COLO668 (cell line): ENCODE results near the gene TNNI2.
A peak's percentile ranks its signal among the peaks of the same experiment; 100 is the strongest.

ENCODE experiments used
- DNase-seq: peaks from one replicate; lab custom pipeline; 2025; ENCODE audit not compliant: unreplicated experiment; lab: John Stamatoyannopoulos, UW

The TNNI2 gene

DNA sequence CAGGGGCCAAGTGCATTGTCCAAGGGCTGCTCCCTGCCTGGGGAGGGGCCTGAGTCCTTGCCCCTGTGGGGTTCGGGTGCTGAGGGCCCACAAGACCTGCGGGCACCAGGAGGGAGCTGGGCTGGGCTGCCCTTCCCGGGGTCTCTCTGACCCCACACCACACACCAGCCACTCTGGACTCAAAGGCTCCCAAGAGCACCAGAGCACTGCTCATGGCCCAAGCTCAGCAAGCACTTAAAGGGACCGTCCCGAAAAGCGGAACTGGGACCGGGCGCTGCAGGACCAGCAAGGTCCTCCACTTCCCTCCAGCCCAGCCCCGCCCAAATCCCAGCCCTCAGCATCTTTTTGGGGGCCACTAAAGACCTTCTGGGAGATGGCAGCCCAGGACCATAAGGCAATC is 19.4 kb downstream of the TNNI2 start:
- DNase-seq, result no peak

DNA sequence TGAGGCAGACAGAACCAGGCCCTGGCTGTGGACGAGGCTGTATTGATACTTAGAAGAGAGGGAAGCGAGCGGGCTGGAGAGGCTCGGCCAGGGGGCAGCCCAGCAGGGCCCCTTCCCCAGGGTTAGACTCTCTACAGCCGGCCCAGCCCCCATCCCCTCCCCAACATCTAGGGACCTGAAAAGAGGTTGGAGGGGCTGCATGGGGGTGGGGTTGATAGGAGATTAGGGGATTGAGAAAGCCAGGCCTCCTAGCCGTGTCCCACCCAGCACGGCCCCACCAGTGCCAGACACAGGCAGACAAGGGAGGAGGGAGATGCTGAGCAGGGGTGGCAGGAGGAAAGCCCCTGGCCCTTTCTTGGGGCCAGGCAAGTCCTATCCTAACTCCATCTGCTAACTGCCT is 19.8 kb downstream of the TNNI2 start:
- DNase-seq, result no peak

DNA sequence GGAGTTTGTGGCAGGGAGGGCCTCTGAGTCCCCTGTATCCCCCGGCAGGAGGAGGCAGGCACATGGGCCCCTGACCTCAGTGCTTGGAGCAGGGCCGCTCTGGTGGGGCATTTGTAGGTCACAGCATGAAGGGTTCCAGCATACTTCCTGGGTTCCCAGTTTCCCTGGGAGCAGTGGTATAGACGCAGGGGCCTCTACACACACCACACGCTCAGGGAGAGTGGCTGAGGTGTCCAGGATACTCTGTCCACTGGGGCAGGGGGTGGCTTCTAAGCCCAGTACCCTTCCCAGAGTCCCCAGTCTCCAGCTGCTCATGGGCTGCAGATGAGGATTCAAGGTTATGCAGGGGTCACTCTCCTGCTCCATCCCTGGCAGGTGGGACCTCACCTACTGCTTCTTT is 20.2 kb downstream of the TNNI2 start:
- no peak for DNase-seq

DNA sequence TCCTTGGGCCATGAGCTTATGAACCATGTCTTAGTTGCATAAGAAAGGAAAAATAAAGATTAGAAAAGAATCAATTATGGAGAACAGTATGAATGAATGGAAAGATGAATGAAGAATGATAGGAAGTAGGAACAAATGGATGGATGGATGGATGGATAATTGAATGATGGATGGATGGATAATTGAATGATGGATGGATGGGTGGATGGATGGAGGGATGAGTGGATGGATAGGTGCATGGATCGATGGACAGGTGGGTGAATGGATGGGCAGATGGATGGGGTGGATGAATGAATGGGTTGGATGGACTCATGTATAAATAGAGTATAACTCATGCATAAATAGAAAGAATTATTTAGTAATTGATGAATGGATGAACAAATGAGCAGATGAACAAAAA is 21.3 kb downstream of the TNNI2 start:
- no peak for DNase-seq

DNA sequence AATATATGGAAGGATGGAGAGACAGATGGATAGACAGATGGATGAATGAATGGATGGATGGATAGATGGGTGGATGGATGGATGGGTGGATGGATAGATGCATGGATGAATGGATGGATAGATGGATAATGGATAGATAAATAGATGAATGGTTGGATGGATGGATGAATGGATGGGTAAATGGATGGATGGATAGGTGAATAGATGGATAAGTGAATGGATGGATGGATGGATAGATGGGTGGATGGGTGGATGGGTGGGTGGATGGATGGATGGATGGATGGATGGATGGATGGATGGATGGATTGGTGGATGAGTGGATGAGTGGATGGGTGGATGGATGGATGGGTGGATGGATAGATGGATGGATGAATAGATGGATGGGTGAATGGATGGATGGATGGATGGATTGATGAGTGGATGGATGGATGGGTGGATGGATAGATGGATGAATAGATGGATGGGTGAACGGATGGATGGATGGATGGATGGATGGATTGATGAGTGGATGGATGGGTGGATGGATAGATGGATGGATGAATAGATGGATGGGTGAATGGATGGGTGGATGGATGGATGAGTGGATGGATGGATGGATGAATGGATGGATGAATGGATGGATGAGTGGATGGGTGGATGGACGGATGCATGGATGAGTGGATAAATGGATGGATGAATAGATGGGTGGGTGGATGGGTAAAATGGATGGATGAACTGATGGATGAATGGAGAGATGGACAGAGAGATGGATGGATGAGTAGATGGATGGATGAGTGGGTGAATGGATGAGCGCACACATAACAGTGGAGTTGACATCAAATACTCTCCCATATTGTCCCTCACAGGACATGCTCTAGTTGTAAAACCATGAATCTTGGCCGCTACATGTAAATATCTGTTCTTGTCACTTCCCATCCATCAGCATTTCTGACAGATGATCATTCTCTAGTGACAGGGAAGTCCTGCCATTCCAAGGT is 22.9 kb downstream of the TNNI2 start:
- no peak for DNase-seq

DNA sequence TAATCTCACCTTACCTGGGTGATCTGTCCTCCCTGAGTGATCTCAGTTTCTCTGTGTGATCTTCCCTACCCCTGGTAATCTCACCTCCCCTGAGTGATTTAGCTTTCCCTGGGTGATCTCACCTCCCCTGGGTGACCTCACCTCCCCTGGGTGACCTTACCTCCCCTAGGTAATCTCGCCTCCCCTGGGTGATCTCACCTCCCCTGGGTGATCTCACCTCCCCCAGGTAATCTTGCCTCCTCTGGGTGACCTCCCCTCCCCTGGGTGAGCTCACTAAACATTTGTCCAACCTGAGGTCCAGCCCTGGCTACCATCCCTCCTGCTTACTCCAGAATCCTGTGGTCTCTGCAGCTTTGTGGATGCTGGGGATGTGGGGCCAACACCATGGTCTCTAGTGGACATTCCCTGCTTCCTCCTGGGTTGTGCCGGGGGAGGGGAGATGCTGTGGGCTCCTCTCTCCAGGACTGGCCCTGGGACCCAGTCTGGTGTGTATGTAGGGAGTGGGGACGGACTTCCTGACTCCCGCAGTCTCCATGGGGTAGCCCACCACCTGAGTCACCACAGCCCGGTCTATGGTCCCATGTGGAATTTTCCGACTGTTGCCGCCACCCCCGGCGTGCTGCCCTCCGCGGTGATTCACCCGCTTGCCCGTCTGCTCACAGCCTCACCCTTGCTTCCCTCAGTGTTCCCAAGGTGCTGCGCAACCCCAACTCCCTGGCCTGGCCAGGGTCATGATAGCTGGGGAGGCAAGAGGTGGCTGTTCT is 24.0 kb downstream of the TNNI2 start:
- no peak for DNase-seq

DNA sequence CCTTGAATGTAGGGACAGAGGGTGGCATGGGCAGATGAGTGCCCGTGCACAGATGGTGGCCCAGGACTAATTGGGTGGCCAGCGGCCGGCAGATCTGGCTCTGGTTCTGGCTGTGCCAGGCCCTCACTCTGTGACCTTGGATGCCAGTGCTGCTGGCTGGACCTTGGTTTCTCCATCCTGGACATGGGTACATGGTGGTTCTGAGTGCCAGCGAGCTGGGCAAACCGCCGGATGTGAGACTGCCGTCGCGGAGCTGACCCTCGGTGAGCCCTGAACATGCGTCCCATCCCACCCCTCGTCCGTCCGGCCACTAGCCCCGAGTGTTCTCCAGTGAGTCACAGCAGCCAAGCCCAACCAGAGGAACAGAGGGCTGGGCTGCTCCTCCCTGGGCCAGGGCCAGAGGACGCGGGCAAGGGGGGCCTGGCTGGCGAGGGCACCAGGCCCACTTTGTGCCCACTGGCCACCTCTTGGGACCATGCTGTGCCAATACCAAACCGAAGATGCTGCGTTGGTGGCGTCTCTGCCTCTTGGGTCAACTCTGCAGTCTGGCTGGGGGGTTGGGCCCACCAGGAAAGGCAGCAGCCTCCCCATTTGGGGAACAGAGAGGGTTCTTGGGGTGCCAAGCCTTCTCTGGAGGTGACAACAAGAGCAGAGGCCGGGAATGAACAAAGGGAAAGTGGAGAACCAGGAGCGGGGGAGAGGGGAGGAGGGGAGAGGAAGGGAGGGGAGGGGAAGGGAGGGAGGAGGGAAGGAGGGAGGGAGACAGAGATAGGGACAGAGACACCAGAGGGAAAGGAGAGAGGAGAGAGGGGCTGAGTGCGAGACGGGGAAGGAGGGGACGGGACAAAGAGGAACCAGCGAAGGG is 24.8 kb downstream of the TNNI2 start:
- DNase-seq, result peak; percentile 8

DNA sequence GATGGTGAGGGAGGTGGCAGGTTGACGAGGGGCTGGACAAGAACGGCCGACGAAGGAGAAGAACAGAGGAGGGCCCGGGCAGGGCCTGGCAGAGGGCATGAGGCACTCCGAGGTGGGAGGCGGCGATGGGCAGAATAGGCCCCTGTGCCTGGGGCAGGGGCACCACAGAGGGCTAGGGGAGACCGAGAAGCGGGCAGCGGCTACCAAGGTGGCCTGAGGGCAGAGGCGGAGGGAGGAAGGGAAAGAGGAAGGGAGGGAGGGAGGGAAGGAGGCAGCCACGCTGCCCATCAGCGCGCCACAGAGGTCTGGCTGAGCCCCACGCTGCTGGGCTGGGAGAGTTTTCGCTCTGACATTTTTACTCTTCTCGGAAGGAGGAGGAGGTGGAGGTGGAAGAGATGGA is 25.4 kb downstream of the TNNI2 start:
- DNase-seq, result no peak

DNA sequence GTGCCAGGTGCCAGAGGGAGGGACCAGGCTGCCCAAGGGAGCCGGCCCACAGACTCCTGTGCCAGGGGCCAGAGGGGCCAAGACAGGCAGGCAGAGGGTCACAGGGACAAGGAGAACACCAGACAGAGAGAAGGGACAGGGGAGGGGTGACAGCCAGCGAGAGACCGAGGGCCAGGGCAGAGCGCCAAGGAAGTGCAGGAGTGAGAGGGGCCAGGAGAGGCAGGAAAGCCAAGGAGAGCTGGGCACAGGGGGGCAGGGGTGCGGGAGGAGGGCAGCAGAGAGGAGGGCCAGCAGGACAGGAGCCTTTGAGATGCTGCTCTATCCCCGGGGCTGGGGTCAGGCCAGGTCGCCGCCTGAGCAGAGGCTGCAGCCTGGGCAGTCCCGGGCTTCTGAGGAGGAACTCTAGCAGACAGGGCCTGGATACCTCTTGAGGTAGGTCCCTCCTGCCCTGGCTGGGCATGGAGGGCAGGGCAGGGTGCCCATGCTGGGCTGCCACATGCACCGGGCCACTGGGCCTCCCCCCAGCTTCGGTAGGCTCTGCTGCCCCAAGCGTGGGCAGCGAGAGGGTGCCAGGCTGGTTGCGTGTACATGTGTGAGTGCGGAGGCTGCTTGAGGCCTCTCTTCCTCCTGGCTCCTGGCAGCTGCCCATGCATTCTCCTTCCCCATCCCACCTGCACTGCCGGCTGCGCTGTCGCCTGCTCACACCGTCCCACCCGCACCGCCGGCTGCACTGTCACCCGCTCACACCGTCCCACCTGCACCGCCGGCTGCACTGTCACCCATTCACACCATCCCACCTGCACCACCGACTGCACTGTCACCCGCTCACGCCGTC is 26.3 kb downstream of the TNNI2 start:
- DNase-seq, result no peak

DNA sequence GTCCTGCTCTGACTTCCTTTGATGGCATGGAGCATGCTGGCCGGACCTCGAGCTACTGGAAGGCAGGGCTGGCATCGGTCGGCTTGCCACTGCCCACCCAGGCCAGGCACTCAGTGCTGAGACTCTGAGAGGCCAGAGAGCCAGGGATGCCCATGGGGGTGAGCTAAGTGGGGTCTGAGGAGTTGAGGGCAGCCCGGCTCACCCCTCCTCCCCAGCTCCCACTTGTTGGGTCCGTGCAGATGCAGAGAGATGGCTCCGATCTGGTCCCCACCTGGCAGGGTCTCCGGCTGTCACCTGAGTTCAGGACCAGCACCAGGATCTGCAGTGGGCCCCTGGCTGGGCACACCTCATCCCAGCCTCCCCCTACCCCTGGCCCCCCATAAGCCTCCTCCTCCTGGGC is 27.4 kb downstream of the TNNI2 start:
- no peak for DNase-seq

DNA sequence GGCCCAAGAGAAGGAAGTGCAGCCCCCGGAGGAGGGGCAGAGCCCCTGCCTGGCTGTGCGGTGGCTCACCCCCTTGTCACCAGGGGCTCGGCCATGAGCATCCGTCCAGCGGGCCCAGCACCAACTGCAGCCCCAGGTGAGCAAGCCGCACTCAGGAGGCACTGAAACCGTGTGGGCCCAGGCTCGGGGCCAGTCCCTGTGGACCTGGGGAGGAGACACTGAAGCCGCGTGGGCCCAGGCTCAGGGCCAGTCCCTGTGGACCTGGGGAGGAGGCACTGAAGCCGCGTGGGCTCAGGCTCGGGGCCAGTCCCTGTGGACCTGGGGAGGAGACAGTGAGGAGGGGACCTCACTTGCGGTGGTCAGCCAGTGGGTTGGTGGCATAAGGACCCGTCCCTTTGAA is 28.0 kb downstream of the TNNI2 start:
- no peak for DNase-seq

DNA sequence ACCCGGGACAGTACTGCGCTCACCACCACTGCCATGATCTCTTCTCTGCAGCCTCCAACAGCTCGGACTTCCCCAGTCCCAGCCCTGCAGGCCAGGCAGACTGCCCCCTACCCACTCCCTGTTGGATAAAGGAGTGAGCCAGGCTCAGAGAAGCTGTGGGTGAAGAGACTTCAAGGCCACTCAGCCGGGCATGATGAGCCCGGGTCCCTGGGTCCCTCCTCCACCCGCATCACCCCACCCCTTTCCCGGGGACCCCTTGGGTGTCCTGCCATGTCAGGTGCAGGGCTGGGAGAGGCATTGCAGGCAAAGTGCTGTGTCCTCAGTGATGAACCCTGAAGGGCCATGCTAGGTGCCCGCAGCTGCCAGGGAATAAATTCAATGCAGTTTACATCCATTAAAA is 28.6 kb downstream of the TNNI2 start:
- no peak for DNase-seq

DNA sequence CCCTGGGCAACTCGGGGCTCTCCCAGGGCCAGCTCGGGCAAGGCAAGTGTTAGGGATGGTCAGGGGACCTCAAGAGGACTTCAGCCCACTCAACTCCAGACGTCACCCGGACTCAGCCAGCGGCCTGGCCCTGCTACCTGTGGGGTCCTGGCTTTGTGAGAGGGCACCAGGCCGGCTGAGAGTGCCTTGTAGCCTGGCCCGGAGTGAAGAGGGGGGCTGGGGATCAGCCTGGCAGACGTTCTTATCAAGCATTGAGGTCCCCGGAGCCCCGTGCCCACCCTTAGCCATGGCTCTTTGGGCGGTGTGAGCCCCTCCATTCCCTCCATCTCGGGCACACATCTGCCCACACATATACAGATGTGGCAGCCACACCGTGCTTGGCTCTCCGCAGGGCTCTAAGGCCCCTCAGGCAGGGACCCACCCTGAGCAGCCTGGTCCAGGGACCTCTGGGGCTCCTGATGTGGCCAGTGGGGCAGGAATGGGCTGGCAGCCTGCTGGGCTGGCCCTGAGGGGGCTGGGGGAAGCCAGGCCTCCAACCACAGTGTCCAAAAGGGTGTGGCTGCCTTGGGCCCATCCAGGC is 29.4 kb downstream of the TNNI2 start:
- no peak for DNase-seq

DNA sequence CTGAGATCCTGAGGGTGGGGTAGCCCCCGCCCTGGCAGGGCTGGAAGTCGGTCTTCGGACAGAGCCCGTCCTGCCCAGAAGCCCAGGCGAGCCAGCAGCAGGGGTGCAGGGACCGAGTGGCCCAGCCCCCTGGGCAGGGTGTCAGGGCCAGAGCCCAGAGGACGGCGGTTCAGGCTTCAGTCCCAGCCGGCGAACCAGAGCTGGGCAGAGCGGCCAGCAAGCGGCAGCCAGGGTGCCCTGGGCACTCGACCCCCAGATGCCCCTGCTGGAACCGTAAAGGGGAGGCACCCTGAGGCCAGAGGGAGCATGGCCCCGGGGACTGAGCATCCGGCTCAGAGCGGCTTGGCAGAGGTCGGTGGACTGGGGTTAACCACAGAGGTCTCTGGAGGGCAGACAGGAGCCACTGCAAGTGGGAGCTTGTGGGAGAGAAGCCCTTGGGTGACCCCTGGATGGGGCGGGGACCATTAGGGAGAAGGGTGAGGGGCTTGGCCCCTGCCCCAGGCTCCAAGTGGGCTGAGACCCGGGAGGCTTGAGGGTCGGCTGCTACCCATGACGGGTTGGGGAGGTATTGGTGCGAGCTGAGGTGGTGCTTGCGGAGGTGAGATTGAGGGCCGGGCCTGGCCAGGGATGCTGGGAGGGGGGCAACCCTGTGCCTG is 30.0 kb downstream of the TNNI2 start:
- no peak for DNase-seq

DNA sequence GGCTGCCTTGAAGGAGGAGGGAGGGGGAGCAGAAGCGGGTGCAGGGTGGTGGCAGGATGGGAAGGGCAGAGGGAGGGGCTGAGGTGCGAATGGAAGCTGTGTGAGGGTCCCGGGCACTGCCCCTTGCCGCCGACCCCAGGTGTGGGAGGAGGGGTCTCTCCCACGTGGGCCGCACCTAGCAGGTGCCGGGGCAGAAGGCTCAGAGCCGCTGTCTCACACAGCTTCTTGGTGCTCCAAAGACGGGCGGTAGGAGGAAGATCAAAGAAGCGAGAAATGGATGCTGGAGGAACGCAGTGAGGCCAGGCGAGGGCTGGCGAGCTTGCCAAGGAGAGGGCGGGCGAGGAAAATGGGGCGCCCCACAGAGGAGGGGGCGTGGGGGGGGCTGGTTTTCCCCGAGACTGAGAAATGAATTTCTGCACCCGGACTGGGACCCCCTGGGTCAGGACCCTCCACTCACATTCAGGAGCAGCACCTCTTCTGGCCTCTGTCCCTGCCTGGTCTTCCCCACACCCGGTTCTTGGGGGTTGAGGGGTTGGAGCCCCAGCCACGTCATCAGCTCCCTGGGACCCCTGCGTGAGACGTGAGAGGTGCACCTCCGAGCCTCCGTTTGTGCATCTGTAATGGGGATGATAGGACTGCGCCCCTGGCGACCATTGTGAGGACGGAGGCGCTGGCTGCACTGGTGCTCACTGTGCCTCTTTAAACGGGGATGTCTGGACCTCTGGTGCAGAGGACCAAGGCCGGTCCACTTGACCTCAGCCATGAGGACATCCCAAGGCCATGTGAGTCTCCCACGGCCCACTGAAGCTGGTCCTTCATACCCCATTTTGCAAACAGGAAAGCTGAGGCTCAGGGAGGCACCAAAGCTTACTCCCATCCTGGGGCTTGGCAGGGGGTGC is 30.9 kb downstream of the TNNI2 start:
- peak; percentile 7 for DNase-seq

DNA sequence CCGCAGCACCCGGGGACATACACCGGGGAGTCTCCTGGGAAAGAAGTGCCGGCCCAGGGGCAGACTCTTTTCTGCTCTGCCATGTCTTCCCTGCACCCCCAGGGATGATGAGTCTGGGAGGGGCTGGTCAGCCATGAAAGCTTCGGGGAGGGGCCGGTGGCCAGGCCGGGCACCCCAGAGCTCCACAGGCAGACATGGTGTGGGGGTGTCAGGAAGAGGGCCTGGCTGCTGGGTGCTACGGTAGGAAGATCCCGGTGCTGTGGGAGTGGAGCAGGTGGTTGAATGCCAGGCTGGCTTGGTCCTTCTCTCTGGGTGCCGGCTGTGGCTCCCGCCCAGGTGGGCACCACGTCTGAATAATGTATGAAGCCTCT is 31.5 kb downstream of the TNNI2 start:
- no peak for DNase-seq

DNA sequence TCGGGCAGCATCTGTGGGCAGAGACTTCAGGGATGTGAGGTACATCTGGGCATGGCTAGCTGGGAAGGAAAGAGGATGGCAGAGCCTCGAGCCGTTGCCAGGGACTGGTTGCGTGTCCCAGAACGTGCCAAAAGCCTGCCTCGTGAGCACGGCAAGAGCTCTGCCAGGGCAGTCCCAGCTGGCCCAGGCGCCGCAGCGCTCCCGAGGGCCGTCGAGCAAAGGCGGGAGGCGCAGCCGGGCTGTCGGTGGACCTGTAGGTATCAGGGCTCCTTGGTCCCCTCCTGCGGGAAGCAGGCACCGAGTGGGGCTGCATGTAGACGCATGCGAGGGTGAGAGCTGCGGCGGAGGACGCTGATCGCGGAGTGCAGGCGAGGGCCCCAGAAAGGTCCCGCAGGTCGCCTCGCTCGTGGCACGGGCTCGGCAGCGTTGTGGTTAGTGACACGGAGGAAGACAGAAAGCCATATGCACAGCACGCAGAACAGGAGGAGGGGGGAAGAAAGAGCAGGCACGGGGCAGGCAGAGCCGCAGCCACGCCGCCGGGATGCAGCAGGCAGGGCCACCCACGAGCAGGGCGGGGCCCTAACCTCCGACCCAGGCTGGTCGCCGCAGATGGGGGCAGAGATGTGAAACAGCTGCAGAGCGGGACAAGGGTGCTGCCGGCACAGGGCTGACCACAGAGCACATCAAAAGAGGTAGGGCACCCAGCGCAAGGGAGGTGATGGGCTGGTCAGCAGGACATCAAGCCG is 32.1 kb downstream of the TNNI2 start:
- no peak for DNase-seq

DNA sequence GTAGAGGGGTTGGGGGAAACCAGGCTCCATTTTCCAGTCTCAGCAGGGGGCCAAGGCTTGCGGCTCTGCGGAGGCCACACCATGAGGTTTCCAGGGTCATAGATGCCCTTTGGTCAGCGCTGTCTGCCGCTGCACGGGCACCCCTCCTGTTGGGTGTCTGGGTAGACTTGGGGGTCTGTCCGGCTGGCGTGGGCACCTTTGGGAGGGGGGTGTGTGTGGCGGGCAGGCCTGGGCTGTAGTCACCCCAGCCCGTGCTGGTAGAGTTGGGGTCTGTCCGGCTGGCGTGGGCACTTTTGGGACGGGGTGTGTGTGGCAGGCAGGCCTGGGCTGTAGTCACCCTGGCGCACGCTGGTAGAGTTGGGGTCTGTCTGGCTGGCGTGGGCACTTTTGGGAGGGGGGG is 32.8 kb downstream of the TNNI2 start:
- no peak for DNase-seq
